HG03575 (cell line): ENCODE results near the gene CMBL.
"Not testable (repeated sequence)": the region's sequence is repeated elsewhere in the genome, so short reads cannot be mapped to it uniquely, and the experiment has no call there.

Source experiments
- ATAC-seq: cut with Tn5 transposase; IDR thresholded peaks from one replicate; pipeline ENCODE4 v1.9.1; 2021; ENCODE audit not compliant: unreplicated experiment, insufficient number of reproducible peaks, low FRiP score; ENCODE audit errors: extremely low read depth

CMBL gene

GRCh38 chr5:10307206-10308148 lies at the start of gene CMBL:
TSS of gene CMBL (minus strand) at chr5:10307902. CDS start at chr5:10290762, 17,140 bp downstream.
- ATAC-seq, result no peak

GRCh38 chr5:10355071-10355889 lies 47.6 kb upstream of the CMBL start:
- ATAC-seq, result no peak

- no peak for ATAC-seq
These were observed 46.6 kb upstream of the CMBL start for GRCh38 chr5:10354048-10354872.

- peak; percentile 49 for ATAC-seq
These were observed 45.7 kb upstream of the CMBL start, which contains the start of gene MARCHF6 for GRCh38 chr5:10353241-10354047. TSS of gene MARCHF6 (plus strand) at chr5:10353695. CDS start at chr5:10353899, 204 bp downstream.

GRCh38 chr5:10352430-10353240 lies 44.9 kb upstream of the CMBL start:
- ATAC-seq, result peak; percentile 14

- no peak for ATAC-seq
These were observed 44.2 kb upstream of the CMBL start for GRCh38 chr5:10351919-10352318.

GRCh38 chr5:10351199-10351905 lies 43.6 kb upstream of the CMBL start:
- ATAC-seq, result no peak

GRCh38 chr5:10348258-10348657 lies 40.6 kb upstream of the CMBL start:
- ATAC-seq, result no peak

- ATAC-seq, result not testable (repeated sequence)
These were observed 36.9 kb upstream of the CMBL start for GRCh38 chr5:10344461-10345106.

- no peak for ATAC-seq
These were observed 35.8 kb upstream of the CMBL start for GRCh38 chr5:10343486-10343885.

GRCh38 chr5:10339958-10340357 lies 32.3 kb upstream of the CMBL start:
- ATAC-seq, result no peak

GRCh38 chr5:10339058-10339811 lies 31.5 kb upstream of the CMBL start:
- no peak for ATAC-seq

GRCh38 chr5:10338686-10339057 lies 31.0 kb upstream of the CMBL start:
- ATAC-seq, result no peak

- no peak for ATAC-seq
These were observed 30.3 kb upstream of the CMBL start for GRCh38 chr5:10337986-10338385.

GRCh38 chr5:10337107-10337506 lies 29.4 kb upstream of the CMBL start:
- no peak for ATAC-seq
